ENCODE results near the gene UBA52. TPM values are rescaled to one million over a fixed set of nuclear protein-coding genes. Genes with fewer than 3 reads are reported as not detected.

The UBA52 gene
- total RNA-seq, 6 donors from 2014 or later = 127 to 988 (median 458) TPM

DNA sequence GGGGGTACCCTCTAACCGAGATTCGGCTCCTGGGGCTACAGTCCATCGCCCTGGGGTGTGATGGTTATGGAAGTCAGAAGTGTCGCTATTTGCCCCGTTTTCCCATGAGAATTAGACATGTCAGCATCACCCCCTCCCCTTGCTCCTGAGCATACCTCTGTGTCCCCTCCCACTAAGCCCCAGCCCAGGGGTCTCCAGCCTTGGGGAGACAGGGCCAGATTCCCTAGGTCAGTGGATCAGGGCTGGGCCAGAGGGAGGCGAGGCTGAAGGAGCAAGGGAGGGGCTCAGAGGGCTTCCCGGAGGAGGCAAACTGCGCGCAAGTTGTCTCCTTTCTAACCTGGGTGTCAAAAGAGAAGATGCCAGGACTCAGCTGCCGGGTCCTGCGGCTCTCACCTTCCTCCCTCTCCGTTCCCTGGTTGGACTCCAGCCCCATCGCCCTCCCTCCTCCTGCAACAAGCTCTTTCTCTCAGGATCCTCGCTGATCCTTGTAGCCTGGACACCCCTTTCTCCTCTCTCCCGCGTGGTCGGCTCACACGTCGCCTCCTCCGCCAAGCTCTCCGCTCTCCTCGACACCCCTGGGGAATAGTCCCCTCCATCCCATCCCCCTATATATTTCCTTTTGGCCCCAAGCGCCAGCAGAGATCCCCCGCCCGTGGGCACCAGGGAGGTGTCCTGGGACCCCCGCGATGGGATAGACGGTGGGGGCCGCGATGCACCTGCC, 40.6 kb downstream of the UBA52 start:
- Histone ChIP-seq H3K36me3 (no peaks in the 10 kb centered on the region), H3K4me1 (peaks cover 37 to 51% (median 44%) of the 10 kb centered on the region in 4 donors), H3K4me3 (peak overlapping the region in 3 of 4 donors; percentile 31 to 48 (median 42)), H3K27ac (no peak overlapping the region), H3K9me3 (no peaks in the 10 kb centered on the region), H3K27me3 (peaks cover 2 to 60% (median 42%) of the 10 kb centered on the region in 4 donors)
- 1 to 2% methylated on average over 14 to 27 of the region's 30 CpGs for whole genome bisulfite sequencing, 2 donors
- DNase-seq (no peak), ATAC-seq (ENCODE audit: low FRiP score in 2 of 2) (no peak)
- TF ChIP-seq, protein P1, sequence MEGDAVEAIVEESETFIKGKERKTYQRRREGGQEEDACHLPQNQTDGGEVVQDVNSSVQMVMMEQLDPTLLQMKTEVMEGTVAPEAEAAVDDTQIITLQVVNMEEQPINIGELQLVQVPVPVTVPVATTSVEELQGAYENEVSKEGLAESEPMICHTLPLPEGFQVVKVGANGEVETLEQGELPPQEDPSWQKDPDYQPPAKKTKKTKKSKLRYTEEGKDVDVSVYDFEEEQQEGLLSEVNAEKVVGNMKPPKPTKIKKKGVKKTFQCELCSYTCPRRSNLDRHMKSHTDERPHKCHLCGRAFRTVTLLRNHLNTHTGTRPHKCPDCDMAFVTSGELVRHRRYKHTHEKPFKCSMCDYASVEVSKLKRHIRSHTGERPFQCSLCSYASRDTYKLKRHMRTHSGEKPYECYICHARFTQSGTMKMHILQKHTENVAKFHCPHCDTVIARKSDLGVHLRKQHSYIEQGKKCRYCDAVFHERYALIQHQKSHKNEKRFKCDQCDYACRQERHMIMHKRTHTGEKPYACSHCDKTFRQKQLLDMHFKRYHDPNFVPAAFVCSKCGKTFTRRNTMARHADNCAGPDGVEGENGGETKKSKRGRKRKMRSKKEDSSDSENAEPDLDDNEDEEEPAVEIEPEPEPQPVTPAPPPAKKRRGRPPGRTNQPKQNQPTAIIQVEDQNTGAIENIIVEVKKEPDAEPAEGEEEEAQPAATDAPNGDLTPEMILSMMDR (IDR thresholded peaks at IDR 0.05) = no peak
- TF ChIP-seq POLR2AphosphoS5 (IDR thresholded peaks at IDR 0.05) = no peak
- TF ChIP-seq EP300 (IDR thresholded peaks at IDR 0.05) = no peak
- TF ChIP-seq POLR2A (IDR thresholded peaks at IDR 0.05) = no peak

DNA sequence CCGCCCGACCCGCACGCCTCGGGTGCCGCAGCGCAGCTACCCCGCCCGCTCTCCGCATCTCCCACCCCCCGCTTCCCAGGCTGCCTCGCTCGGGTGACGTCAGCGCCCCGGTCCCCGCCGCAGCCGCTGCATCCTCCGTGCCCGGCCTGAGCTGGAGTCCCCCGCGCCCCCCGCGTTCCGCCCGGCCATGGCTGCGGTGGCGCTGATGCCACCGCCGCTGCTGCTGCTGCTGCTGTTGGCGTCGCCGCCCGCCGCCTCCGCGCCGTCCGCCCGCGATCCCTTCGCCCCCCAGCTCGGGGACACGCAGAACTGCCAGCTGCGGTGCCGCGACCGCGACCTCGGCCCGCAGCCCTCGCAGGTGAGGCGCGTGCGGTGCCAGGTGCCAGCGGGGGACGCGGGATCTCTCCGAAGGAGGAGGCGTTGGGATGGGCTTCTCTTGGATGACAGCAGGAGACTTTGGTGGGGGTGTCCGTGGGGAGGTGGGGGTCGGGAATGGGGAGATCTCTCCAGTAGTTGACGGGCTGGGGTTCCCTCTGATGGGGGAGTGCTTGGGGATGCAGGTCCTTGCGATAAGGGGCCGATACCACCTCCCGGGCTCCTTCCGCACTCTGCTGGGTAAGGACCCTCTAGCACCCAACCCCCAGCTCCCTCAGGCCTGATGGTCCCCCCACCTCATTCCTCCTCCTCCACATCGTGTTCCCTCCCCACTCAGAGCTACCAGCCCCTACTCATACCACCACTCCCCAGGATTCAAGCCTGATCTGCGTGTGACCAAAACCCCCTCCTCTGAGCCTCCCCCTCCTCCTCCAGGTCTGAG, 41.3 kb downstream of the UBA52 start, which contains the start of gene TMEM59L:
TSS of gene TMEM59L (plus strand) at position 99 of the 817 bp plus-strand sequence. CDS start at position 188, 89 bp downstream.
- TF ChIP-seq EP300 (IDR thresholded peaks at IDR 0.05) (no peak), POLR2AphosphoS5 (IDR thresholded peaks at IDR 0.05) (no peak), POLR2A (IDR thresholded peaks at IDR 0.05) (no peak)
- TF ChIP-seq, protein P1 (IDR thresholded peaks at IDR 0.05) = no peak
- Histone ChIP-seq H3K36me3 (no peaks in the 10 kb centered on the region), H3K4me3 (peak within 1 kb of the TSS; percentile 19 to 48 (median 36)), H3K27me3 (peaks cover 2 to 53% (median 35%) of the 10 kb centered on the region in 4 donors), H3K4me1 (peaks cover 30 to 43% (median 36%) of the 10 kb centered on the region in 4 donors), H3K9me3 (no peaks in the 10 kb centered on the region), H3K27ac (no peak within 1 kb of the TSS)
- DNase-seq (peak in 1 of 2 donors; percentile 89), ATAC-seq (ENCODE audit: low FRiP score in 2 of 2) (peak in 1 of 2 donors; percentile 41)
- 1 to 30% methylated on average over 4 to 16 of the region's 70 CpGs for WGBS, 2 donors

DNA sequence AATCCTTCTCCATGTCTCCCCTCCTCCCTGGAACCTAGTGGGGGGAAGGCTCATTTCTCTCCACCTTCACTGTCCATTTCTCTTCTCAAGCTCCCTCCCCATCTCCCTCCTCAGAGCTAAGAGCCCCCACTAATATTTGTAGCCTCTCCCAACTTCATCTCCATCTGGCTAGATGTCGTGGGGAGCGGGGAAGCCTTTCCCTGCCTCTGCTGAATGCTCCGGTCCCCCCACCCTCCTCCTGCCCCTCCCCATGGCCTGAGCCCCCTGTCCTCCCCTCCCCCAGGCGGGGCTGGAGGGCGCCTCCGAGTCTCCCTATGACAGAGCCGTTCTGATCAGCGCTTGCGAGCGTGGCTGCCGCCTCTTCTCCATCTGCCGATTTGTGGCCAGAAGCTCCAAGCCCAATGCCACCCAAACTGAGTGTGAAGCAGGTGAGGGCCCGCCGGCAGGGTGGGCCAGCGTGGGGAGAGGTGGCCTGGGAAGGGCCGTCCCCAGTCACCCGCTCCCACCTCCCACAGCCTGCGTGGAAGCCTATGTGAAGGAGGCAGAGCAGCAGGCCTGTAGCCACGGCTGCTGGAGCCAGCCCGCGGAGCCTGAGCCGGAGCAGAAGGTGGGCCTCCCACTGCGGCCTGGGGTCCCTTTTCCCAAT, 42.1 kb downstream of the UBA52 start:
- Histone ChIP-seq H3K4me3 (no peak overlapping the region), H3K27me3 (peaks cover 2 to 47% (median 33%) of the 10 kb centered on the region in 4 donors), H3K27ac (no peak overlapping the region), H3K9me3 (no peaks in the 10 kb centered on the region), H3K4me1 (peaks cover 30 to 42% (median 35%) of the 10 kb centered on the region in 4 donors), H3K36me3 (no peaks in the 10 kb centered on the region)
- 26 to 38% methylated on average over 8 to 16 of the region's 23 CpGs for WGBS, 2 donors
- ATAC-seq (ENCODE audit: low FRiP score in 2 of 2) = no peak
- no peak for TF ChIP-seq POLR2A (IDR thresholded peaks at IDR 0.05)
- DNase-seq = peak in 1 of 2 donors; percentile 61

DNA sequence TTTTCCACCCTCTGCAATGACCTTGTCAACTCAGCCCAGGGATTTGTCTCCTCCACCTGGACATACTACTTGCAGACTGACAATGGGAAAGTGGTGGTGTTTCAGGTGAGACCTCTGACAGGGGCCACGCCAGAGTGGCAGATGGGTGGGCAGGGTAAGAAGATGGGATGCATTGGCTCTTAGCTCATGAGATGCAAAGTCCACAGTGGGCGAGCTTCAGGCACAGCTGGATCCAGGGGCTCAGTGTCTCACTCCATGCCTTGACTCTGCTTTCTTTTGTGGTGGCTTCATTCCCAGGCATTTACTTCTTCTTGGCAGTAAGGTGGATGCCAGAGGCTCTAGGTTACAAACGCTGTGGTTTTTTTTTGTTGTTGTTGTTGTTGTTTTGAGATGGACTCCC, 44.4 kb downstream of the UBA52 start:
- Histone ChIP-seq H3K27ac (no peak overlapping the region), H3K4me1 (peaks cover 22 to 24% (median 24%) of the 10 kb centered on the region in 4 donors), H3K4me3 (no peak overlapping the region), H3K27me3 (peaks cover 2 to 36% (median 22%) of the 10 kb centered on the region in 4 donors), H3K9me3 (no peaks in the 10 kb centered on the region), H3K36me3 (no peaks in the 10 kb centered on the region)
- ATAC-seq (ENCODE audit: low FRiP score in 2 of 2) = no peak
- TF ChIP-seq, protein P1 (IDR thresholded peaks at IDR 0.05) = no peak
- TF ChIP-seq POLR2AphosphoS5 (IDR thresholded peaks at IDR 0.05) (no peak), EP300 (IDR thresholded peaks at IDR 0.05) (no peak), POLR2A (IDR thresholded peaks at IDR 0.05) (no peak)
- WGBS, 2 donors = 92 to 94% methylated on average over 1 to 3 of the region's 3 CpGs
- DNase-seq = no peak

DNA sequence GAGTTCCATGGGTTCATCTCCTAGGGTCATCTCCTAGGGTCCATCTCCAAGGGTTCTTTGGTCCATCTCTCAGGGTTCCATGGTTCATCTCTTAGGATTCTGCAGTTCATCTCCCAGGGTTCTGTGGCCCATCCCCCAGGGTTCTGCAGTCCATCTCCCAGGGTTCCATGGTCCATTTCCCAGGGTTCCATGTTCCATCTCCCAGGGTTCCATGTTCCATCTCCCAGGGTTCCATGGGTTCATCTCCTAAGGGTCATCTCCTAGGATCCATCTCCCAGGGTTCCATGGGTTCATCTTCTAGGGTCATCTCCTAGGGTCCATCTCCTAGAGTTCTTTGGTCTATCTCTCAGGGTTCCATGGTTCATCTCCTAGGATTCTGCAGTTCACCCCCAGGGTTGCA, 45.9 kb downstream of the UBA52 start:
- Histone ChIP-seq H3K36me3 (no peaks in the 10 kb centered on the region), H3K9me3 (no peaks in the 10 kb centered on the region), H3K27ac (no peak overlapping the region), H3K4me1 (peaks cover 7 to 9% (median 9%) of the 10 kb centered on the region in 4 donors), H3K27me3 (peaks cover 0 to 21% (median 11%) of the 10 kb centered on the region in 4 donors), H3K4me3 (no peak overlapping the region)
- DNase-seq (no peak), ATAC-seq (ENCODE audit: low FRiP score in 2 of 2) (no peak)
- TF ChIP-seq POLR2A (IDR thresholded peaks at IDR 0.05) (no peak), POLR2AphosphoS5 (IDR thresholded peaks at IDR 0.05) (no peak), EP300 (IDR thresholded peaks at IDR 0.05) (no peak)
- TF ChIP-seq, protein P1 (IDR thresholded peaks at IDR 0.05) = no peak
